Colonic mucosa (tissue), 4 donors: ENCODE data around the gene COX19. TPM values are rescaled to one million over a fixed set of nuclear protein-coding genes. Genes with fewer than 3 reads are reported as not detected.

Experiments
- DNase-seq: peaks from one replicate; pipeline ENCODE4 v3.0.0-alpha.2; 2020
- H3K27ac ChIP-seq: fragments of 200-600 bp; one replicate; pipeline ENCODE4 v1.8.0; 2021
- H3K27me3 ChIP-seq: fragments of 200-600 bp; one replicate; pipeline ENCODE4 v1.8.0; 2021
- H3K36me3 ChIP-seq: fragments of 200-600 bp; one replicate; pipeline ENCODE4 v1.8.0; 2021
- H3K4me1 ChIP-seq: fragments of 200-600 bp; one replicate; pipeline ENCODE4 v1.8.0; 2021; ENCODE audit warnings: mild to moderate bottlenecking
- H3K4me3 ChIP-seq: fragments of 200-600 bp; one replicate; pipeline ENCODE4 v1.8.0; 2021
- H3K9ac ChIP-seq, 2 donors: one replicate each; pipeline ENCODE4 v1.7.0; 2013; ENCODE audit warnings: control low read depth in 2 of 2, low read depth in 2 of 2, low read length in 2 of 2
- H3K9me3 ChIP-seq: fragments of 200-600 bp; one replicate; pipeline ENCODE4 v1.8.0; 2021
- intact Hi-C: fragments of 100-400 bp; cut with DNase I; formaldehyde crosslinking; loops from one replicate; pipeline ENCODE4 v1.14.1; 2022
- microRNA-seq: library from miRNA; unstranded; fragments of <30 nt; microRNA quantifications from one replicate; pipeline ENCODE4, GENCODE V29; 2019
- total RNA-seq, 2 donors: library from RNA; stranded (reverse); fragmentation: NEBNext Ultra II Directional in 1 of 2; extraction: Animal tissue kit (Norgen Biotek cat#: 25700) in 1 of 2; gene quantifications; one replicate each; pipeline ENCODE4 v1.2.1, GENCODE V29; 2021
- TF ChIP-seq, protein P1 (sequence below): fragments of 200-600 bp; IDR thresholded peaks from one replicate; pipeline ENCODE4 v1.8.0; 2022; ENCODE audit warnings: antibody characterized with exemption, mild to moderate bottlenecking
- donor health status: healthy.
- donor health status: DM: no; HTN: no; CAD: no.
- donor health status: DM: no; HTN: no; CAD: no.

Gene COX19
- total RNA-seq, 2 donors from 2014 or later, result 11.6 to 16.5 TPM

DNA sequence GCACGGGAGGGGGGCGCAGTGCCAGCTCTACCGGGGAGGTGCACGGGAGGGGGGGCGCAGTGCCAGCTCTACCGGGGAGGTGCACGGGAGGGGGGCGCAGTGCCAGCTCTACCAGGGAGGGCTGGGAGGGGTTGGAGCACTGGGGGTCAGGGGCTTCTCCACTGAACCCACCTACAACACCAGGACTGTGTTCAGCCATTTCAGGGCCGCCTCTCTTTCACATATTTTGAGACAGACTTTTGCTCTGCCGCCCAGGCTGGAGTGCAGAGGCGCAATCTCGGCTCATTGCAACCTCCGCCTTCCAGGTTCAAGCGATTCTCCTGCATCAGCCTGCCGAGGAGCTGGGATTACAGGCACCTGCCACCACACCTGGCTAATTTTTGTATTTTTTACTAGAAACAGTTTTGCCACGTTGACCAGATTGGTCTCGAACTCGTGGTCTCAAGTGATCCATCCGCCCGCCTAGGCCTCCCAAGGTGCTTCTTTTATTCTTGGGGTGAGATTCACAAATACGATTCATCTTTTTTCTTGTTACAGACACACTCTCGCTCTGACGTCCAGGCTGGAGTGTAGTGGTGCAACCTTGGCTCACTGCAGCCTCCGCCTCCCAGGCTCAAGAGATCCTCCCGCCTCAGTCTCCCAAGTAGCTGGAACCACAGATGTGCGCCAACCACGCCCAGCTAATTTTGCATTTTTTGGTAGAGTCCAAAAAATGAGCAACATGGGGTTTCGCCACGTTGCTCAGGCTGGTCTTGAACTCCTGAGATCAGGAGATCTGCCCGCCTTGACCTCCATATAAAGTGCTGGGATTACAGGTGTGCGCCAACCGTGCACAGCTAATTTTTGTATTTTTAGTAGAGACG, 57.9 kb downstream of the COX19 start:
- Histone ChIP-seq H3K27ac (no peak overlapping the region), H3K4me1 (peaks cover 23% of the 10 kb centered on the region), H3K4me3 (no peak overlapping the region), H3K27me3 (no peaks in the 10 kb centered on the region), H3K36me3 (no peaks in the 10 kb centered on the region), H3K9ac (peak overlapping the region in 1 of 2 donors; percentile 12), H3K9me3 (no peaks in the 10 kb centered on the region)
- TF ChIP-seq, protein P1, sequence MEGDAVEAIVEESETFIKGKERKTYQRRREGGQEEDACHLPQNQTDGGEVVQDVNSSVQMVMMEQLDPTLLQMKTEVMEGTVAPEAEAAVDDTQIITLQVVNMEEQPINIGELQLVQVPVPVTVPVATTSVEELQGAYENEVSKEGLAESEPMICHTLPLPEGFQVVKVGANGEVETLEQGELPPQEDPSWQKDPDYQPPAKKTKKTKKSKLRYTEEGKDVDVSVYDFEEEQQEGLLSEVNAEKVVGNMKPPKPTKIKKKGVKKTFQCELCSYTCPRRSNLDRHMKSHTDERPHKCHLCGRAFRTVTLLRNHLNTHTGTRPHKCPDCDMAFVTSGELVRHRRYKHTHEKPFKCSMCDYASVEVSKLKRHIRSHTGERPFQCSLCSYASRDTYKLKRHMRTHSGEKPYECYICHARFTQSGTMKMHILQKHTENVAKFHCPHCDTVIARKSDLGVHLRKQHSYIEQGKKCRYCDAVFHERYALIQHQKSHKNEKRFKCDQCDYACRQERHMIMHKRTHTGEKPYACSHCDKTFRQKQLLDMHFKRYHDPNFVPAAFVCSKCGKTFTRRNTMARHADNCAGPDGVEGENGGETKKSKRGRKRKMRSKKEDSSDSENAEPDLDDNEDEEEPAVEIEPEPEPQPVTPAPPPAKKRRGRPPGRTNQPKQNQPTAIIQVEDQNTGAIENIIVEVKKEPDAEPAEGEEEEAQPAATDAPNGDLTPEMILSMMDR, result no peak
- intact Hi-C loops, result no loop called here
- DNase-seq, result no peak

DNA sequence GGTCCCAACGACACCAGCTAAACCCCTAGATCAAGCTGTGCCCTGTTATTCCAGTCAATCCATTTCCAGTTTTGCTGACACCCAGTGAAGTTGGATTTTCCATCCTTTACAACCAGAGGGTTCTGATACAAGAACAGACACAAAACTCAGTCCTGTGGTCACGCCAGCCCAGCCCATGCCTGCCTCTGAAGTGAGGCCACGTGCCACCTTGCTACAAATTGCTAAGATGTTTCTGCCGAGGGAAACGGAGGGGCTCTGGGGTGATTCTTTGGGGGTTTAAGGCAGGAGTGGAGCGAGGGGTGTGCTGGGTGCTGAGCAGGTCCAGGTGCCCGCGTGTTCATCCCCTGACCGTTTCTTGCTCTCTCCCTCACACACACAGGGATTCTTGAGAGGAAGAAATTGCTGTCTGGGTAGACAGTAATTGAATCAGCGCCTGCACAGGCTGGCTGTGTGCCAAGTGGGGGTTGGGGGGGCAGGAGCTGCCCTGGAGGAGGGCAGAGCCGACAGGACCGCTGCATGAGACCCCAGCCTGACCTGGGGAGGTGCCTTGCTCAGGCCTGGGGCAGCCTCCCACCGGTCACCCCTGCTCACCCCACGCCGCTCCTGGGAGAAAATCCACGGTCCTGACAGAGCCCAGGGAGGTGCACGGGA, 58.9 kb downstream of the COX19 start:
- Histone ChIP-seq H3K27me3 (no peaks in the 10 kb centered on the region), H3K4me3 (no peak overlapping the region), H3K9ac (peak overlapping the region in 1 of 2 donors; percentile 69), H3K36me3 (no peaks in the 10 kb centered on the region), H3K9me3 (no peaks in the 10 kb centered on the region), H3K4me1 (peaks cover 13% of the 10 kb centered on the region), H3K27ac (no peak overlapping the region)
- TF ChIP-seq, protein P1, result no peak
- DNase-seq, result no peak
- intact Hi-C loops, result no loop called here

Small RNA genes within 50 kb of the gene (microRNA-seq; reads per million reads assigned to microRNA genes)
- gene MIR339, result 798 reads per million, percentile 76 among the genes with 10 or more reads in this experiment

Other genes with a start within 250 kb of the COX19 start
- gene DNAAF5, start 248.8 kb downstream of the COX19 start, total RNA-seq, result 10 to 100 TPM; 31.0 to 54.9 TPM
- 10 to 100 TPM; 19.2 to 32.8 TPM for gene PRKAR1B, start 248.3 kb downstream of the COX19 start, total RNA-seq
- 100 to 1,000 TPM; 122 to 158 TPM for gene SUN1, start 143.1 kb downstream of the COX19 start, total RNA-seq
- gene GET4, start 99.0 kb downstream of the COX19 start, total RNA-seq, result 10 to 100 TPM; 33.0 to 35.9 TPM
- 100 to 1,000 TPM; 107 to 201 TPM for gene ADAP1, start 20.9 kb downstream of the COX19 start, total RNA-seq
- 1 to 10 TPM; 2.7 to 4.5 TPM for gene CYP2W1, start 7.6 kb upstream of the COX19 start, total RNA-seq
- gene GPR146, start 69.0 kb upstream of the COX19 start, total RNA-seq, result 1 to 10 TPM; 2.9 to 9.0 TPM
- gene GPER1, start 112.6 kb upstream of the COX19 start, total RNA-seq, result 1 to 10 TPM; 5.7 to 8.2 TPM
- gene ZFAND2A, start 184.6 kb upstream of the COX19 start, total RNA-seq, result 10 to 100 TPM; 26.2 to 38.7 TPM